ENCODE results near the gene SFI1. TPM values are rescaled to one million over a fixed set of nuclear protein-coding genes. Genes with fewer than 3 reads are reported as not detected.
"Not testable (repeated sequence)": the region's sequence is repeated elsewhere in the genome, so short reads cannot be mapped to it uniquely, and the experiment has no call there.

Gene SFI1
- total RNA-seq, 1 donor from 2014 or later, result 74.5 TPM

DNA sequence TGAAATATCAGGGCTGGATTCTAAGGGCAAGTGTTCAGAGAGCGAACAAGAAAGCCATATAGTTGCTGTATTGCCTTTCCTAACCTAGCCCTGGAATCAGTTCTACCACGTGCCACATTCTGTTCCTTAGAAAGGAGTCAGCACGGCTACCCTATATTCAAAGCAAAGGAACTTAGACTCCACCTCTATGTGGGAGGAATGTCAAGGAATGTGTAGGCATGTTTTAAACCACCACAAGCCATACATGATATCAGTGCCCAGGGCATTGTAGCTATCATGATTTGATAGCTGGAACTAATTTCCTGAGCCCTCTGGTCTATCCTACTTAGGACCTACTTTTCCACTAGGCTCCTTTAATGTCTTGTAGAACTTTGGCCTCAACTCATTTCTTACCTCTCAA, 4.2 kb upstream of the SFI1 start:
- DNase-seq (ENCODE audit: low spot score), result no peak

DNA sequence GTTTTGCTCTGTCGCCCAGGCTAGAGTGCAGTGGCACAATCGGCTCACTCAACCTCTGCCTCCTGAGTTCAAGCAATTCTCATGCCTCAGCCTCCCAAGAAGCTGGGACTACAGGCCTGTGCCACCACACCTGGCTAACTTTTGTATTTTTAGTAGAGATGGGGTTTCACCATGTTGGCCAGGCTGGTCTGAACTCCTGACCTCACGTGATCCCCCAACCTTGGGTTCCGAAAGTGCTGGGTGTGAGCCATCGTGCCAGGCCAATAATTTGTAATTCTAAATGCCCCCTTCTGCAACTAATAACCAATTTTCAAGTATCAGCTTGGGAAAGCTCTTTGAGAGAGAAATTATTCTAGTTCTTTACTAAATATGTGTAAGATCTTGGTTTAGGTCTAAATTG, 3.0 kb upstream of the SFI1 start:
- not testable (repeated sequence) for DNase-seq (ENCODE audit: low spot score)

DNA sequence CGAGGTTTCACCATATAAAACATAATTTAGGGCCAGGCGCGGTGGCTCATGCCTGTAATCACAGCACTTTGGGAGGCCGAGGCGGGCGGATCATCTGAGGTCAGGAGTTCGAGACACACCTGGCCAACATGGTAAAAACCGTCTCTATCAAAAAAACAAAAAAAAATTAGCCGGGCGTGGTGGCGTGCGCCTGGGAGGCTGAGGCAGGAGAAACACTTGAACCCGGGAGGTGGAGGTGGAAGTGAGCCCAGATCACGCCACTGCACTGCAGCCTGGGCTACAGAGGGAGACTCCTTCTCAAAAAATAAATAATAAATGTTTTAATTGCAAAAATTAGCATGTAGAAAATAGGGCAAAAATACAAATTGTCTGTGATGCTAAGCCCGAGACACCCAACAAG, 993 bp upstream of the SFI1 start:
- DNase-seq (ENCODE audit: low spot score), result no peak

DNA sequence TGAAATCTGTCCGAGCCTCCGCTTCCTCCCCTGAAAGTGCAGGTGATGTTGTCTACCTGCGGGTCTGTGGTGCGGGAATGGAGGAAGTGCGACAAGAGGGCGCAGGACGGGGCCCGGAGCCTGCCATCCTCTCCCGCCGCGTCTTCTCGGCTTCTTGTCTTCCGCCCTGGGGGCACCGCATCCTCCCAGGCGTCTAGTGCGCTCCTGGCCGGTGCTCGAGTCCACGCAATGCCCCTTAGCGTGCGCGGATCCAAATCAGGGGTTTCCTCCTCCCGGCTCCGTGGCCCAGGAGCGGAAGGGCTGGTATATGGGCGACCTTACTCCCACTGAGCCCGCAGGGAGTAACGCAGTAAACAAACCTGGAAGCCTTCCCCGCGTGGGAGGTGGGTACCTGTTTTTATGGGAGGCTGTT, 405 bp downstream of the SFI1 start:
- DNase-seq (ENCODE audit: low spot score), result no peak

DNA sequence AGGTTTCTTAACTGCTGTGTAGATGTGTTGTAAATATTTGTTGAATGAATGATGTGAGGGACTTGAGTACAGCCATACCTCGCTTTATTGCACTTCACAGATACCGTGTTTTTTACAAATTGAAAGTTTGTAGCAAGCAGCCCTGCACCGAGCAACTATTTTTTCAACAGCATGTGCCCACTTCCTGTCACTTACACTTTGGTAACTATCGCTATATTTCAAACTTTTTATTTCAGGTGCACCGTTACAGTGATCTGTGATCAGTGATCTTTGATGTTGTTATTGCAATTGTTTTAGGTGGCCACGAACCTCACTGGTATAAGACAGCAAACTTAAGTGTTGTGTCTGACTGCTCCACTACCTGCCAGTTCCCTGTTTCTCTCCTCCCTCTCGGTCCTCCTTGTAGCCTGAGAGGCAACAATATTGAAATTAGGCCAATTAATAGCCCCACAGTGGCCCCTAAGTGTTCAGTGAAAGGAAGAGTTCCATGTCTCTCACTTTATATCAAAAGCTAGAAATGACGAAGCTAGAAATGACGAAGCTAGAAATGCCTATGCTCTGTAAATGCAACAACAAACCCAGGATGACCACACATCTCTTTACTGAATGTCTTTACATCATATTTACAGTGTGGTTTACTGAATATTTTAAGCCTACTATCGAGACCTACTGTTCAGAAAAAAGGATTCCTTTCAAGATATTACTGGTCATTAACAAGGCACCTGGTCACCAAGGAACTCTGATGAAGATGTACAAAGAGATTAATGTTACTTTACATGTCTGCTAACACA, 1.0 kb downstream of the SFI1 start:
- no peak for DNase-seq (ENCODE audit: low spot score)

DNA sequence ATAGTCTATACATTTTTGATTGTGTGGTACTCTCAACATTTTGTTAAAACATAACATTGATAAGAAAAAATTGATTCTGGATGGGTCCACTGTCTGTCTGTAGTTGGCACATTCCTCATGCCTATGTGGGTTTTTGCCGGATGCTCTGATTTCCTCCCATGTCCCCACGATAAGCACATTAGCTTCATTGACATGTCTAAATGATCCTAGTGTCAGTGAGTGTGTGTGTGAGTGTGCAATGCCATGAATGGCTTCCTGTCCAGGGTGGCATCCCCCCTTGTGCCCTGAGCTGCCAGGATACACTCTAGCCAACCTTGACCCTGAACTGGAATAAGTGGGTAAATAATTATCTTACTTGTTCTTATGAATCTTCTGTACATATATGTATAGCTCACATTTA, 5.4 kb downstream of the SFI1 start:
- DNase-seq (ENCODE audit: low spot score), result no peak

DNA sequence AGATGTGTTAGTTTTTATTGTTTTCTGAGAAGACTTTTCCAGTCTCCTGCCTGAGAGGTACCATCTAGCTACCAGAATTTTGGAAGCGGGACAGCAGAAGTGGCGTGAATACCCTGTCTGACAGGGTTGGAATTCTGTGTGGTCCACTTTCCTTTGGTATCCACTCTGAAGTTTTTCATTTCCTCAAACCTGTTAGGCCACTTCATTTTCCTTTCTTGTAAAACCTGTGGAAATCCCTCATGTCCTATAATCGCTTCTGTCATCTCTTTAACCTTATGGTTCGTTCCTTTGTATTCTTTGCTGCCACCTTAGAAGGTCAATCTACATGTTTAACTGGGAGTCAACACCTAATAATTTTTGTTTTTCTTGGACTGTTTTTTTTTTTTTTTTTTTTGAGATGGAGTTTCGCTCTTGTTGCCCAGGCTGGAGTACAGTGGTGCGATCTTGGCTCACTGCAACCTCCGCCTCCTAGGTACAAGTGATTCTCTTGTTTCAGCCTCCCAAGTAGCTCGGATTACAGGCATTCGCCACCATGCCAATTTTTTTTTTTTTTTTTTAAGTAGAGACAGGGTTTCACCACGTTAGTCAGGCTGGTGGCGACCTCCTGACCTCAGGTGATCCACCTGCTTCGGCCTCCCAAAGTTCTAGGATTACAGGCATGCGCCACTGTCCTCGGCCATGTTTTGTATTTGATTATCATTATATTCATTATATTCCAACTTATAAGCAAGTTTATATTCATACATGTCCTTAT, 7.1 kb downstream of the SFI1 start:
- no peak for DNase-seq (ENCODE audit: low spot score)

DNA sequence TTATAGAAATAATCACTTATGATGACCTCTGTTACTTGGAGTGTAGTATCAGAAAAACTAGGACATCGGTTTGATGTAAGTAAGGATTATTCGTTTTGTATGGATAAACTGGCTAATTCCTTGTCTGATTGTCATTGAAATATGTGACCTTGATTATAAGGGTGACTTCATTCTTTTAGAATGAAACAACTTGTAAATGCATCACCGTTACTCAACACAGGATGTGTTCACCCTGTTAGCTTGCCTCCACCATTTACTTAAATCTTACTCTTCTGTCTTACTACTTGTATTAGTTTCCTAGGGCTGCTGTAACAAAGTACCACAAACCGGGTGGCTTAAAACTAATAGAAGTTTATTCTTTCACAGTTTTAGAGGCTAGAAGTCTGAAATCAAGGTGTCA, 7.9 kb downstream of the SFI1 start:
- DNase-seq (ENCODE audit: low spot score), result no peak

DNA sequence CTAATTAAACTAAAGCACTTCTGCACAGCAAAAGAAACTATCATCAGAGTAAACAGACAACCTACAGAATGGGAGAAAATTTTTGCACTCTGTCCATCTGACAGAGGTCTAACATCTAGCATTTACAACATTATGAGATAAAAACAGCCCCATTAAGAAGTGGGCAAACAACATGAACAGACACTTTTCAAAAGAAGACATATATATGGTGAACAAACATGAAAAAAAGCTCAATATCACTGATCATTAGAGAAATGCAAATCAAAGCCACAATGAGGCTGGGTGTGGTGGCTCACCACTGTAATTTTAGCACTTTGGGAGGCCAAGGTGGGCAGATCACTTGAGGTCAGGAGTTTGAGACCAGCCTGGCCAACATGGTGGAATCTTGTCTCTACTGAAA, 11.2 kb downstream of the SFI1 start:
- not testable (repeated sequence) for DNase-seq (ENCODE audit: low spot score)

DNA sequence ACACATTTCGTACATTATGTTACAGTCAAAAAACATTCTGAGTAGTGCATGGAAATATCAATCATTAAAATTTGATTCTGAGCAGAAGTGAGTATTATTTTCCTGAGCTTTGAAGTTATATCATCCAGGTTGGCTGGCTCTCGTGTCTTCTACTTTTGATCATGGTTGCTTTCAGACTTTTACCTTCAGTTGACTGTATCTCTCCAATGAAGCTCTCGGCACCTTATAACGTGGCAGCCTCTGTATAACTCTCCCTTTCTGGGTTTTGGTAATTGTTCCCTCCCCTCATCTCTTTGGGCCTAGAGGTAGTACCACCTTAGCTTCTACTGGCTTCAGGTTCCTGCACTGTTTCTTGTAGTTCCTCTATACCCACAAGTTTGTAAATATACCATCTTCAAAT, 12.2 kb downstream of the SFI1 start:
- no peak for DNase-seq (ENCODE audit: low spot score)

DNA sequence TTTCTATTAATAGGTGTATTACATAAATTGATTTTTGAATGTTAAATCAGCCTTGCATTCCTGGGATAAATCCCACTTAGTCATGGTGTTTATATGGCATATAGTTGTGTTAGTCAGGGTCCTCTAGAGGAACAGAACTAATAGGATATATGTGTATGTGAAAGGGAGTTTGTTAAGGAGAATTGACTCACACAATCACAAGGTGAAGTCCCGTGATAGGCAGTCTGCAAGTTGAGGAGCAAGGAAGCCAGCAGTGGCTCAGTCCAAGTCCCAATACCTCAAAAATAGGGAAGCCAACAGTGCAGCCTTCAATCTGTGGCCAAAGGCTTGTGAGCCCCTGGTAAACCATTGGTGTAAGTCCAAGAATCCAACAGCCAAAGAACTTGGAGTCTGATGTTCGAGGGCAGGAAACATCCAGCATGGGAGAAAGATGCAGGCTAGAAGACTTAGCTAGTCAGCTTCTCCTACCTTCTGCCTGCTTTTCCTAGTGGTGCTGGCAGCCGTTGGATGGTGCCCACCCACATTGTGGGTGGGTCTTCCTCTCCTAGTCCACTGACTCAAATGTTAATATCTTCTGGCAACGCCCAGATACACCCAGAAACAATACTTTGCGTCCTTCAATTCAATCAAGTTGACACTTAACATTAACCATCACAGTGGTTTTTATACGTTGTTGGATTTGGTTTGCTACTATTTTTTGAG, 12.9 kb downstream of the SFI1 start:
- no peak for DNase-seq (ENCODE audit: low spot score)

DNA sequence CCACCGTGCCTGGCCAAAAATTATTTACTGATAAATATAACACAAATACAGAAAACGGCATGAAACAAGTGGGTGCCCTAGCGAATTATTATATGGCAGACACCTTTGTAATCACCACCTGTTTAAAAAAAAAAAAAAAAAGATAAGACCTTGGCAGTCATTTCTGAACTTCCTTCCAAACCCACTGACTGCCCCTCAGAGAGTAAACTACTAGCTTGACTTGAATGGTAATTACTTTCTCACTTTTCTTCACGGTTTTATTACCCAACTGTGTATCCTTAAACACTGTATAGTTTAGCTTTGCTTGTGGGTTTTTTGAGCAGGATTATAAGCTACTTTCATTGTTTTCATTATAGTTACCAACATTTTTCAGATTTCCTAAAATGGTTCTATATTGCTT, 23.7 kb downstream of the SFI1 start:
- DNase-seq (ENCODE audit: low spot score), result no peak

DNA sequence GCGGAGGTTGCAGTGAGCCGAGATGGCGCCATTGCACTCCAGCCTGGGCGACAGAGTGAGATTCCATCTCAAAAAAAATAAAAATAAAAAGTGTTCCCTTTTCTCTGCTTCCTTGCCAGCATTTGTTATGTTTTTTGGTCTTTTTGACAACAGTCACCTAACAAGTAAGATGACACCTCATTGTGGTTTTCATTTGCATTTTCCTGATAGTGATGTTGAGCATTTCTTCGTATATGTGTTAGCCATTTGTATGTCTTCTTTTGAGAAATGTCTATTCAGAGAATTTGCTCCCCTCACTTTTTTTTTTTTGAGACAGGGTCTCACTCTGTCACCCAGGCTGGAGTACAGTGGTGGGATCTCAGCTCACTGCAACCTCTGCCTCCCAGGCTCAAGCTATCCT, 27.8 kb downstream of the SFI1 start:
- DNase-seq (ENCODE audit: low spot score), result not testable (repeated sequence)

DNA sequence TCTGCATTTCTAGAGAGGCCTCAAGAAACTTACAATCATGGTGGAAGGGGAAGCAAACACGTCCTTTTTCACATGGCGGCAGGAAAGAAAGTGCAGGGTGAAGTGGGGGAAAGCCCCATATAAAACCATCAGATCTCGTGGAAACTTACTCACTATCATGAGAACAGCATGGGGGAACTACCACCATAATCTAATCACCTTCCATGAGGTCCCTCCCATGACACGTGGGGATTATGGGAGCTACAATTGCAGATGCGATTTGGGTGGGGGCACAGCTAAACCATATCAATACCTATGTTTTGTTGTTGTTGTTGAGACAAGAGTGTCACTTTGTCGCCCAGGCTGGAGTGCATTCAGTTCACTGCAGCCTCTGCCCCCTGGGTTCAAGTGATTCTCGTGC, 29.9 kb downstream of the SFI1 start:
- DNase-seq (ENCODE audit: low spot score), result no peak

DNA sequence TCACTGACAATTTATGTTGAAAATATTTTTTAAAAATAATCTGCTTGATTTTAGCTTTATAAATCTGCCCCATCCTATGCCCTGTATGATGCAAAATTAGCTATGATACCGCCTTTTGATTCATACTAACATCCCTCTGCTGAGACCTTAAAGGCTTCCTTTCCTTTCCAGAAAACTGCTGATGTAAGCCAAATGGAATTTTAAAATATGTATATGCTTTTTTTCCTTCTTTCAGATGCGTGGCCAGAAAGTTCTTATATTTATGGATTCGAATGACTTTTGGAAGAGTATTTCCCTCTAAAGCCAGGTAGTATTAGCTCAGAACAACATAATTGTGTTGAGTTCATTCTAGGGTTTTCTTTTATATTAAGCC, 34.5 kb downstream of the SFI1 start:
- DNase-seq (ENCODE audit: low spot score), result no peak

DNA sequence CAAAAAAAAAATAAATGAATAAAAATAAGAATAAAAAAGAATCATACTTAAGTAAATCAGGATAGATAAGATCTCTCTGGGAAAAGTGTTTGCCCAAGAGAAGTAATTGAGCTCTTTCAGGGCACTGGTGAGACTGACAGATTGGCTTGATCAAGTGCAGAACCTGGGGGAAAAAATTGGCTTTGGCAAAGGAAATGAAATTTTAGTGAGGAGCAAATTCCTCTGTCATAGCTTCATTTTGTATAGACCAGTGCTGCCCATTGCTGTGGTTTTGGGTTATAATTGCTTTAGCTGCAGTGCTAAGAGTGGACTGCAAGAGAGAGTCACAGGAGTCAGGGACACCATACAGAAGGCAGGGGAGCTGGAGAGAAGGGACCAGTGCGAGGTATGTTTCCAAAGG, 35.7 kb downstream of the SFI1 start:
- no peak for DNase-seq (ENCODE audit: low spot score)

DNA sequence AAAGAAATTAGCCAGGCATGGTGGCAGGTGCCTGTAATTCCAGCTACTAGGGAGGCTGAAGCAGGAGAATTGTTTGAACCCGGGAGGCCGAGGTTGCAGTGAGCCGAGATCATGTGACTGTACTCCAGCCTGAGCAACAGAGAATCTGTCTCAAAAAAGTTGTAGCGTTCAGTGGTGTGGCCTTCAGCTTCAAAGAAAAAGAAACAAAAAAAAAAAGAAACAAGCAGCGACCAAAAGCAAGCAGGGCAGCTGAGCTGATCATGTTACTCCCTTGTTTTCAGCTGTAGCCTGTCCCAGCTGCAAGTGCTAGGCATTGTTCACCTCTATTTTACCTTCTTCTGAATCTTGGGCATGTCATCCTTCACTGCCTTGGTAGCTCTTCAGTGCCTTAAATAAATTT, 37.0 kb downstream of the SFI1 start:
- DNase-seq (ENCODE audit: low spot score), result no peak

DNA sequence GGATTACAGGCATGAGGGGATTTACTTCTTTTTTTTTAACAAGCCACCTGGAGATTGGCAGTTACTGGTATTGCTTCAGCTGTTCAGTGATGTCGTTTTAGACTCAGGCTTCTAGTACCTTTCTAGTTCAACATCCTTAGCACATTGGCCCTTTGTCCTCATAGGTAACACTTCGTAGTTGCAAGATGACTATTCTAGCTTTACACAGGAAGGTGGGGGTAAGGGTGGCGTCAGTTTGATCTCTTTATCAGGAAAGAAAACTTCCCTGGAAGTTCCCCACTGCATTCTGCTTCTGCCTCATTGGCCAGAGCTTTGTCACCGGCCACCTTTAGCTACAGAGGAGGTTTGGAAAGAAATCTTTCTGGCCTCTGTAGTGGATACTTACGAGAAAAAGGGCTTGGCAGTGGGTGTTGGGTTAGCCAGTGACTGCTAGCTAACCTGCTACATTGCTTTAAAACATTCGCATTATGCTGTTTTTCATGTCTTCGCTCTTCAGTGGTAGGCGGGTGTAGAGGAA, 40.7 kb downstream of the SFI1 start:
- no peak for DNase-seq (ENCODE audit: low spot score)

DNA sequence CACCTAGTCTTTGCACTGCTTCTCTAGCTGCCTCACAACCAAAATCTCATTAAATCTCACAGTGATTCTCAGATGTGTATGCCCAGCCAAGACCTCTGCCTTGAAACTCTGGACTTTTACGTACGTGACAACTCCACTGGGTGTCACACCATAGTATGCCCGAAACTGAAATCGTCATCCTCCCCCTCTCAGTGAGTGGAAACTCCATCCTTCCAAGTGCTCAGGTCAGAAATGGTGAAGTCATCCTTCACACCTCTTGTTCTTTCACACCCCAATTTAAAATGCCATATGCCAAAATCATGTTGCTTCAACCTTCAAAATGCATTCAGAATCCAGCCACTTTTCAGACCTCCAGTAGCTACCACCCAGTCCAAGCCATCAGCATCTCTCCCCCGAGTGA, 42.5 kb downstream of the SFI1 start:
- no peak for DNase-seq (ENCODE audit: low spot score)

DNA sequence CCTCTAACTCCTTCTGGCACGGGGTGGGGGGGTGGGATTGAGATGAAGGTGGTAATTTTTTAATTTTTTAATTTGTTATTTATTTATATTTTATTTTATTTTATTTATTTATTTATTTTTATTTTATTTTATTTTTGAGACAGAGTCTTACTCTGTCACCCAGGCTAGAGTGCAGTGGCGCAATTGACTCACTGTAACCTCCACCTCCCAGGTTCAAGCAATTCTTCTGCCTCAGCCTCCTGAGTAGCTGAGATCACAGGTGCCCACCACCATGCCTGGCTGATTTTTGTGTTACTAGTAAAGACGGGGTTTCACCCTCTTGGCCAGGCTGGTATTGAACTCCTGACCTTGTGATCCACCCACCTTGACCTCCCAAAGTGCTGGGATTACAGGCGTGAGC, 43.8 kb downstream of the SFI1 start:
- not testable (repeated sequence) for DNase-seq (ENCODE audit: low spot score)

DNA sequence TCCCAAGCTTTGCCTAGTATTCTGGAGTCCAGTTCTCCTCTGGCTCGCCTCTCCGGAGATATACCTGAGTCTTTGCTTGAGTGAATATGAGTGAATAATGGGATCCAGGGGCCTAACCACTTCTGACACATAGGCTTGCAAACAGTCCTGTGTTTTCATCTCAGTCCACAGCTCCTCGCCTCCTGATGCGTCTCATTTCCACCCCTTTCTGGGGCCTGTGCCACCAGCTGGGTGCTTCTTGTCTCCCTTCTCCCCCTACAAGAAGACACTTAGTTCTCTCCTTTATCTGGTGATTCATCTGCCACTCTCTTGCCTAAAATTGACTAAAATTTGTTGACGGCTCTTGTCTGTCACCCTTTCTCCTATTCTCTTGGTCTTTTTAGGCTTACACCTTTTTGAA, 44.6 kb downstream of the SFI1 start:
- no peak for DNase-seq (ENCODE audit: low spot score)
